A549 treated with Hydrocortisone at 1 μM for 4 hours (cell line): ENCODE results near the gene MKKS. TPM values are rescaled to one million over a fixed set of nuclear protein-coding genes. Genes with fewer than 3 reads are reported as not detected.

Experiments
- total RNA-seq: library from RNA; stranded (reverse); fragments of 200-300 nt; extraction: Qiagen RNA extraction; gene quantifications from 5 replicates; pipeline ENCODE4 v1.2.3, GENCODE V29; 2022

The MKKS gene
- 16.6 to 19.9 TPM (median 18.2 TPM) in 5 replicates for total RNA-seq

DNA sequence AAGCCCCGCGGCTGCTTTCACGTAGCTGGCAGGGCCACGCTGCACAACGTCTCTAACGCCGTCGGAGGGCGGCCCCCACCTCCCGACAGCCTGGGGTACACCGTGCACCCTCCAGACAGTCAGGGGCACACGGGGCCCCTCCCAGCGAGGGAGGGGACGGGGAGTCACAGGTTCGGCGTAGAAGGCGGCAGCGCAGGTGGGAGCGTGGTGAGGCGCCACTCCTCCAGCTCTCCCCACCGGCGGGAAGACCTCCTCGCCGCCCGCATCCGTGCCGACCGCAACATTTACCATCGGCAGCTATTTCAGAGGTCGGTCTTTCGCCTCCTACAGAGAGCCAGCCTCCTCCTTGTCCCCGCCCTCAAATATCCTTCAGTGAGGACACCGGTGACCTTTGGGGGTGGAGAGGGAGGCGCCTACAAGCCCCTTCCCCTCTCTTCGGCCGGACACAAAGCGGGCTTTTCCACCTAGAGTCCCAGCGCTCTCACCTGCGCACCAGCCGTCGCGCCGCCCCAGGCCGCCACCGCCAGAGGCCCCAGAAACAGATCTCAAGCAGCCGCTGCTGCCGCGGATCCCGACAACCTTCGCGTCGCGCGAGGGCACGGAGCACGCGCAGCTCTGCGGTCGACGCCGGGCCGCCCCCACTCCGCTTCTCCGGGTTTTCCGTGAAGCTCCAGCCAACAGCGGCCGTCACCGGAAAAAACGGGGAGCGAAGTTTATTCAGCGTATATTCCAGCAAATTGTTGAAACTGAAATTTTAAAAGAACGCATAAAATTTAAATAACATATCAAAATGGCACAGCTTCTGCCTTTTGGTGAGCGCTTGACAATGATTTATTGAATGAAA, at the start of gene MKKS:
TSS of gene MKKS (minus strand) at position 600 of the 844 bp plus-strand sequence. CDS start 20,708 bp downstream, outside the sequence.

GRCh38 chr20:10434832-10435812, 1.1 kb upstream of the MKKS start, which contains the start of gene SLX4IP:
Gene SLX4IP (plus strand): TSS chr20:10435305. CDS start chr20:10458205, 22,900 bp downstream.

Other genes starting within 250 kb of the MKKS start
- gene SNAP25, start 215.4 kb downstream of the MKKS start, total RNA-seq, result 13.5 to 19.1 TPM (median 17.8 TPM) in 5 replicates
- 2.1 to 3.3 TPM (median 2.6 TPM) in 5 replicates for gene SLX4IP, start 1.1 kb upstream of the MKKS start, total RNA-seq
- gene JAG1, start 239.8 kb upstream of the MKKS start, total RNA-seq, result 30.5 to 49.6 TPM (median 37.5 TPM) in 5 replicates